ENCODE data around the gene MYH11.

DNA sequence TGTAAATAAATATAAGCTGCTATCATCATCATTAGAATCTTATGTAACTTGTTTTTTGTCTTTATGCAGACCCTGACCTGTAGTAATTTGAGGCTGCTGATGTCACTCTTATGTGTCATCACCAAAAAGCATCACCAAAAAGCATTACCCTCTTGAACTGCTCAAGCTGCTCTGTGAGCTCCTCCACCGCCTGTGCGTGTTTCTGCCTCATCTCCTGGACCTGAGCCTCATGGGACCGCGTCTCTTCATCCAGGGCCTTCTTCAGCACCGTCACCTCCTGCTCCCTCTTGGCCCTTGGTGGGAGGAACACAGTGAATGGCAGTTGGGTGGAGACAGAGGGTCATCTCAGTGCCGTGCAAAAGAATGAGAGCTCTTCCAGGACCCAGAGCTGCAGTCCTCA lies 124.4 kb downstream of the MYH11 start:
- TF ChIP-seq, protein P1, sequence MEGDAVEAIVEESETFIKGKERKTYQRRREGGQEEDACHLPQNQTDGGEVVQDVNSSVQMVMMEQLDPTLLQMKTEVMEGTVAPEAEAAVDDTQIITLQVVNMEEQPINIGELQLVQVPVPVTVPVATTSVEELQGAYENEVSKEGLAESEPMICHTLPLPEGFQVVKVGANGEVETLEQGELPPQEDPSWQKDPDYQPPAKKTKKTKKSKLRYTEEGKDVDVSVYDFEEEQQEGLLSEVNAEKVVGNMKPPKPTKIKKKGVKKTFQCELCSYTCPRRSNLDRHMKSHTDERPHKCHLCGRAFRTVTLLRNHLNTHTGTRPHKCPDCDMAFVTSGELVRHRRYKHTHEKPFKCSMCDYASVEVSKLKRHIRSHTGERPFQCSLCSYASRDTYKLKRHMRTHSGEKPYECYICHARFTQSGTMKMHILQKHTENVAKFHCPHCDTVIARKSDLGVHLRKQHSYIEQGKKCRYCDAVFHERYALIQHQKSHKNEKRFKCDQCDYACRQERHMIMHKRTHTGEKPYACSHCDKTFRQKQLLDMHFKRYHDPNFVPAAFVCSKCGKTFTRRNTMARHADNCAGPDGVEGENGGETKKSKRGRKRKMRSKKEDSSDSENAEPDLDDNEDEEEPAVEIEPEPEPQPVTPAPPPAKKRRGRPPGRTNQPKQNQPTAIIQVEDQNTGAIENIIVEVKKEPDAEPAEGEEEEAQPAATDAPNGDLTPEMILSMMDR (conservative IDR thresholded peaks at IDR 0.05; ENCODE audit: low read depth in 2 of 2): no peak
- no peak for TF ChIP-seq CREB1 (CRISPR knock-in tag; IDR thresholded peaks at IDR 0.05; ENCODE audit: low read depth)
- TF ChIP-seq POLR2AphosphoS5 (IDR thresholded peaks at IDR 0.05; ENCODE audit: low read depth): no peak
- TF ChIP-seq EZH2phosphoT487 (IDR thresholded peaks at IDR 0.05; ENCODE audit: unreplicated experiment): no peak
- TF ChIP-seq ZNF331 (CRISPR knock-in tag; IDR thresholded peaks at IDR 0.05; ENCODE audit: low read depth): no peak
- TF ChIP-seq, protein P2, sequence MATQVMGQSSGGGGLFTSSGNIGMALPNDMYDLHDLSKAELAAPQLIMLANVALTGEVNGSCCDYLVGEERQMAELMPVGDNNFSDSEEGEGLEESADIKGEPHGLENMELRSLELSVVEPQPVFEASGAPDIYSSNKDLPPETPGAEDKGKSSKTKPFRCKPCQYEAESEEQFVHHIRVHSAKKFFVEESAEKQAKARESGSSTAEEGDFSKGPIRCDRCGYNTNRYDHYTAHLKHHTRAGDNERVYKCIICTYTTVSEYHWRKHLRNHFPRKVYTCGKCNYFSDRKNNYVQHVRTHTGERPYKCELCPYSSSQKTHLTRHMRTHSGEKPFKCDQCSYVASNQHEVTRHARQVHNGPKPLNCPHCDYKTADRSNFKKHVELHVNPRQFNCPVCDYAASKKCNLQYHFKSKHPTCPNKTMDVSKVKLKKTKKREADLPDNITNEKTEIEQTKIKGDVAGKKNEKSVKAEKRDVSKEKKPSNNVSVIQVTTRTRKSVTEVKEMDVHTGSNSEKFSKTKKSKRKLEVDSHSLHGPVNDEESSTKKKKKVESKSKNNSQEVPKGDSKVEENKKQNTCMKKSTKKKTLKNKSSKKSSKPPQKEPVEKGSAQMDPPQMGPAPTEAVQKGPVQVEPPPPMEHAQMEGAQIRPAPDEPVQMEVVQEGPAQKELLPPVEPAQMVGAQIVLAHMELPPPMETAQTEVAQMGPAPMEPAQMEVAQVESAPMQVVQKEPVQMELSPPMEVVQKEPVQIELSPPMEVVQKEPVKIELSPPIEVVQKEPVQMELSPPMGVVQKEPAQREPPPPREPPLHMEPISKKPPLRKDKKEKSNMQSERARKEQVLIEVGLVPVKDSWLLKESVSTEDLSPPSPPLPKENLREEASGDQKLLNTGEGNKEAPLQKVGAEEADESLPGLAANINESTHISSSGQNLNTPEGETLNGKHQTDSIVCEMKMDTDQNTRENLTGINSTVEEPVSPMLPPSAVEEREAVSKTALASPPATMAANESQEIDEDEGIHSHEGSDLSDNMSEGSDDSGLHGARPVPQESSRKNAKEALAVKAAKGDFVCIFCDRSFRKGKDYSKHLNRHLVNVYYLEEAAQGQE (IDR thresholded peaks at IDR 0.05; ENCODE audit: unreplicated experiment): no peak
- TF ChIP-seq EZH2 (IDR thresholded peaks at IDR 0.05; ENCODE audit: low read depth, unreplicated experiment): no peak
- TF ChIP-seq NANOG (IDR thresholded peaks at IDR 0.05; ENCODE audit: borderline replicate concordance): no peak
- TF ChIP-seq STAT1 (IDR thresholded peaks at IDR 0.05; ENCODE audit: unreplicated experiment): no peak
- TF ChIP-seq ZNF114 (CRISPR knock-in tag; IDR thresholded peaks at IDR 0.05): no peak
- no peak for TF ChIP-seq JUNB (IDR thresholded peaks at IDR 0.05; ENCODE audit: unreplicated experiment)
- TF ChIP-seq, protein P3, sequence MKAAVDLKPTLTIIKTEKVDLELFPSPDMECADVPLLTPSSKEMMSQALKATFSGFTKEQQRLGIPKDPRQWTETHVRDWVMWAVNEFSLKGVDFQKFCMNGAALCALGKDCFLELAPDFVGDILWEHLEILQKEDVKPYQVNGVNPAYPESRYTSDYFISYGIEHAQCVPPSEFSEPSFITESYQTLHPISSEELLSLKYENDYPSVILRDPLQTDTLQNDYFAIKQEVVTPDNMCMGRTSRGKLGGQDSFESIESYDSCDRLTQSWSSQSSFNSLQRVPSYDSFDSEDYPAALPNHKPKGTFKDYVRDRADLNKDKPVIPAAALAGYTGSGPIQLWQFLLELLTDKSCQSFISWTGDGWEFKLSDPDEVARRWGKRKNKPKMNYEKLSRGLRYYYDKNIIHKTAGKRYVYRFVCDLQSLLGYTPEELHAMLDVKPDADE (IDR thresholded peaks at IDR 0.05): no peak
- TF ChIP-seq, protein P4, sequence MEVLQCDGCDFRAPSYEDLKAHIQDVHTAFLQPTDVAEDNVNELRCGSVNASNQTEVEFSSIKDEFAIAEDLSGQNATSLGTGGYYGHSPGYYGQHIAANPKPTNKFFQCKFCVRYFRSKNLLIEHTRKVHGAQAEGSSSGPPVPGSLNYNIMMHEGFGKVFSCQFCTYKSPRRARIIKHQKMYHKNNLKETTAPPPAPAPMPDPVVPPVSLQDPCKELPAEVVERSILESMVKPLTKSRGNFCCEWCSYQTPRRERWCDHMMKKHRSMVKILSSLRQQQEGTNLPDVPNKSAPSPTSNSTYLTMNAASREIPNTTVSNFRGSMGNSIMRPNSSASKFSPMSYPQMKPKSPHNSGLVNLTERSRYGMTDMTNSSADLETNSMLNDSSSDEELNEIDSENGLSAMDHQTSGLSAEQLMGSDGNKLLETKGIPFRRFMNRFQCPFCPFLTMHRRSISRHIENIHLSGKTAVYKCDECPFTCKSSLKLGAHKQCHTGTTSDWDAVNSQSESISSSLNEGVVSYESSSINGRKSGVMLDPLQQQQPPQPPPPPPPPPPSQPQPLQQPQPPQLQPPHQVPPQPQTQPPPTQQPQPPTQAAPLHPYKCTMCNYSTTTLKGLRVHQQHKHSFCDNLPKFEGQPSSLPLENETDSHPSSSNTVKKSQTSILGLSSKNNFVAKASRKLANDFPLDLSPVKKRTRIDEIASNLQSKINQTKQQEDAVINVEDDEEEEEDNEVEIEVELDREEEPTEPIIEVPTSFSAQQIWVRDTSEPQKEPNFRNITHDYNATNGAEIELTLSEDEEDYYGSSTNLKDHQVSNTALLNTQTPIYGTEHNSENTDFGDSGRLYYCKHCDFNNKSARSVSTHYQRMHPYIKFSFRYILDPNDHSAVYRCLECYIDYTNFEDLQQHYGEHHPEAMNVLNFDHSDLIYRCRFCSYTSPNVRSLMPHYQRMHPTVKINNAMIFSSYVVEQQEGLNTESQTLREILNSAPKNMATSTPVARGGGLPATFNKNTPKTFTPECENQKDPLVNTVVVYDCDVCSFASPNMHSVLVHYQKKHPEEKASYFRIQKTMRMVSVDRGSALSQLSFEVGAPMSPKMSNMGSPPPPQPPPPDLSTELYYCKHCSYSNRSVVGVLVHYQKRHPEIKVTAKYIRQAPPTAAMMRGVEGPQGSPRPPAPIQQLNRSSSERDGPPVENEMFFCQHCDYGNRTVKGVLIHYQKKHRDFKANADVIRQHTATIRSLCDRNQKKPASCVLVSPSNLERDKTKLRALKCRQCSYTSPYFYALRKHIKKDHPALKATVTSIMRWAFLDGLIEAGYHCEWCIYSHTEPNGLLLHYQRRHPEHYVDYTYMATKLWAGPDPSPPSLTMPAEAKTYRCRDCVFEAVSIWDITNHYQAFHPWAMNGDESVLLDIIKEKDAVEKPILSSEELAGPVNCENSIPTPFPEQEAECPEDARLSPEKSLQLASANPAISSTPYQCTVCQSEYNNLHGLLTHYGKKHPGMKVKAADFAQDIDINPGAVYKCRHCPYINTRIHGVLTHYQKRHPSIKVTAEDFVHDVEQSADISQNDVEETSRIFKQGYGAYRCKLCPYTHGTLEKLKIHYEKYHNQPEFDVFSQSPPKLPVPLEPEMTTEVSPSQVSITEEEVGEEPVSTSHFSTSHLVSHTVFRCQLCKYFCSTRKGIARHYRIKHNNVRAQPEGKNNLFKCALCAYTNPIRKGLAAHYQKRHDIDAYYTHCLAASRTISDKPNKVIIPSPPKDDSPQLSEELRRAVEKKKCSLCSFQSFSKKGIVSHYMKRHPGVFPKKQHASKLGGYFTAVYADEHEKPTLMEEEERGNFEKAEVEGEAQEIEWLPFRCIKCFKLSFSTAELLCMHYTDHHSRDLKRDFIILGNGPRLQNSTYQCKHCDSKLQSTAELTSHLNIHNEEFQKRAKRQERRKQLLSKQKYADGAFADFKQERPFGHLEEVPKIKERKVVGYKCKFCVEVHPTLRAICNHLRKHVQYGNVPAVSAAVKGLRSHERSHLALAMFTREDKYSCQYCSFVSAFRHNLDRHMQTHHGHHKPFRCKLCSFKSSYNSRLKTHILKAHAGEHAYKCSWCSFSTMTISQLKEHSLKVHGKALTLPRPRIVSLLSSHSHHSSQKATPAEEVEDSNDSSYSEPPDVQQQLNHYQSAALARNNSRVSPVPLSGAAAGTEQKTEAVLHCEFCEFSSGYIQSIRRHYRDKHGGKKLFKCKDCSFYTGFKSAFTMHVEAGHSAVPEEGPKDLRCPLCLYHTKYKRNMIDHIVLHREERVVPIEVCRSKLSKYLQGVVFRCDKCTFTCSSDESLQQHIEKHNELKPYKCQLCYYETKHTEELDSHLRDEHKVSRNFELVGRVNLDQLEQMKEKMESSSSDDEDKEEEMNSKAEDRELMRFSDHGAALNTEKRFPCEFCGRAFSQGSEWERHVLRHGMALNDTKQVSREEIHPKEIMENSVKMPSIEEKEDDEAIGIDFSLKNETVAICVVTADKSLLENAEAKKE (CRISPR knock-in tag; IDR thresholded peaks at IDR 0.05): no peak
